Muscle of leg (tissue), 11 donors: Measurements from ENCODE around the gene CAP2. TPM values are rescaled to one million over a fixed set of nuclear protein-coding genes. Genes with fewer than 3 reads are reported as not detected.
"Not testable (repeated sequence)": the region's sequence is repeated elsewhere in the genome, so short reads cannot be mapped to it uniquely, and the experiment has no call there.

Experiments
- DNase-seq: peaks from one replicate; pipeline ENCODE4 v3.0.0; 2013
- H3K27ac ChIP-seq: one replicate; pipeline ENCODE4 v1.5.1; 2013; ENCODE audit warnings: mild to moderate bottlenecking, low read length, control low read depth
- H3K27me3 ChIP-seq: one replicate; pipeline ENCODE4 v1.6.1; 2013; ENCODE audit warnings: low read length; ENCODE audit not compliant: control insufficient read depth, insufficient read depth
- H3K36me3 ChIP-seq: one replicate; pipeline ENCODE4 v1.6.1; 2013; ENCODE audit warnings: low read length; ENCODE audit not compliant: control insufficient read depth, insufficient read depth
- H3K4me1 ChIP-seq: one replicate; pipeline ENCODE4 v1.6.1; 2013; ENCODE audit warnings: low read length; ENCODE audit not compliant: control insufficient read depth, insufficient read depth
- H3K4me3 ChIP-seq: one replicate; pipeline ENCODE4 v1.5.1; 2013; ENCODE audit warnings: low read length, control low read depth
- H3K9me3 ChIP-seq: replicated peaks from 2 replicates; pipeline ENCODE4 v1.6.1; 2013; ENCODE audit warnings: low read depth, low read length; ENCODE audit not compliant: control insufficient read depth
- WGBS: methylation state at CpG from one replicate; pipeline ENCODE4 v1.1.5; 2013; ENCODE audit warnings: missing lambda C conversion rate; ENCODE audit not compliant: insufficient coverage; 5-methylcytosine and 5-hydroxymethylcytosine counted together
- polyA plus RNA-seq, 8 donors: library from polyadenylated mRNA; unstranded; fragments of 120-200 nt; gene quantifications; one replicate each; pipeline versions ENCODE4 v1.2.1 to v1.2.3, GENCODE V29; 2013; ENCODE audit warnings: inconsistent platforms in 1 of 8, low replicate concordance in 1 of 8; ENCODE audit not compliant: insufficient read length in 8 of 8, insufficient read depth in 1 of 8
- total RNA-seq: library from RNA; stranded (reverse); fragments of 120-200 nt; gene quantifications from one replicate; pipeline ENCODE4 v1.2.4, GENCODE V29; 2013

The CAP2 gene
- total and polyA plus RNA-seq, 9 donors: 56.3 to 201 (median 148) TPM

DNA sequence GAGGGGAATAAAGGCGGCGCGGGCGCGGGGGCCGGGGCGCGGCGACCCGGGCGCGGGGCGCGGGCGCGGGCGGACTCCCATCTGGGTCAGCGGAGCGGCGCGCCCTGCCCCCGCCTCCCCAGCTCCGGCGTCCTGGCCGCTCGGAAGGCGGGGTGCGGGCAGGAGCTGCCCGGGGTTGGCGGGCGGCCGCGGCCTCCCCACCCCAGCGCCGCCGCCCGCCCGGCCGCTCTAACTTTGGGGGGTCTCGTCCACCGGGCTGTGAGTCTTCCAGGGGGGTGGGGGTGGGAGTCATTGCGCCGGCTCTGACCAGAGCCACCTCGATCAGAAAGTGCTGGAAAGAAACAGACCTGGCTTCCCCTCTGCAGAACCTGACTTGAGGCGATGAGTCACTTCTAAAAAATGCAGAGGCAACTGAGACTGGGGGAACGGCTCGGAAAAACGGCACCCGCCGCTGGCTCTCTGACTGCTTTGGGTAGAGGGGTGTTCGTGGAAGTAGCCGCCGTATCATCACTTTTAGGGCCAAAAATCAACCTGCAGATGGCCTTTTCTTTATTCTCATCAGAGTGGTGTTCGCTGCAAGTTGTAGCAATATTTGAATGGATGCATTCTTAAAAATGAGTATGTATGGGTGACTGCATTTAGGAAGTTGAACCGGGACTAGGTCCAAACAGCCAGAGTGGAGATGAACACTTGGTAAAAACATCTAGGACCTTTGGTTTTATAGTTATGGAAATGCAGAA is 667 bp downstream of the CAP2 start:
- Histone ChIP-seq H3K9me3 (no peaks in the 10 kb centered on the region), H3K4me3 (peak overlapping the region; percentile 57), H3K4me1 (peaks cover 3% of the 10 kb centered on the region), H3K27me3 (no peaks in the 10 kb centered on the region), H3K36me3 (peaks cover 4% of the 10 kb centered on the region), H3K27ac (peak overlapping the region; percentile 81)
- under 1% methylated on average over 48 of the region's 55 CpGs for WGBS
- DNase-seq: peak; percentile 87

DNA sequence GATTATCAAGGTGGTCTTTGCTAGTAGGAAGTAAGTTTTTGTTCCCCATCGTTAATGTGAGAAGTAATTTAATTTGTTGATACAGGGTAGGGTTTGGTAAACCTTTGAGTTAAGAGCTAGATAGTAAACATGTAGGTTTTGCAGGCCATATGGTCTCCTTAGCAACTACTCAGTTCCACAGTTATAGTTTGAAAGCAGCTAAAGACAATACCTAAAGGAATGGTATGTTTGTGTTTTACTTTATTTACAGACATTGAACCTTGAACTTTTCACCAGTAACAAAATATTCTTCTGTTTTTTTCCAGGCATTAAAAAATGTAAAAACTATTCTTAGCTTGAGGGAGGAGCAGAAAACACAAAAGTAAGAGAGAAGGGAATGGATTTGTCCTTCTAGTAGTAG is 1.7 kb downstream of the CAP2 start:
- Histone ChIP-seq H3K27ac (peak overlapping the region; percentile 81), H3K4me3 (peak overlapping the region; percentile 52), H3K36me3 (peaks cover 4% of the 10 kb centered on the region), H3K4me1 (peaks cover 3% of the 10 kb centered on the region), H3K9me3 (no peaks in the 10 kb centered on the region), H3K27me3 (no peaks in the 10 kb centered on the region)
- WGBS: no CpG with 5 or more reads among the region's 1 CpG
- DNase-seq: no peak

DNA sequence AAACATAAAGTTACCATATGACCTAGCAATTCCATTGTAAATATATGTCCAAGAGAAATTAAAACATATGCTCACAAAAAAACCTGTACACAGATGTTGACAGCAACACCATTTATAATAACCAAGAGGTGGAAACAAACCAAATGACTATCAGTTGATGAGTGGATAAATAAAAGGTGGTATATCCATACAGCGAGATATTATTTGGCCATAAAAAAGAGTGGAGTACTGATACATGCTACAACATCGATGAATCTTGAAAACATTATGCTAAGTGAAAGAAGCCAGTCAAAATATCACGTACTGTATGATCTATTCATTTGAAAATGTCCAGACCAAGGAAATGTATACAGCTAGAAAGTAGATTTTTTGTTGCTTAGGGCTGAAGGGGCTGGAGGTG is 2.9 kb downstream of the CAP2 start:
- no peaks in the 10 kb centered on the region for H3K9me3 ChIP-seq
- 100% methylated on average over 2 of the region's 3 CpGs for WGBS
- H3K4me3 ChIP-seq: no peak overlapping the region
- DNase-seq: no peak
- H3K27ac ChIP-seq: no peak overlapping the region
- peaks cover 4% of the 10 kb centered on the region for H3K36me3 ChIP-seq
- no peaks in the 10 kb centered on the region for H3K27me3 ChIP-seq
- peaks cover 3% of the 10 kb centered on the region for H3K4me1 ChIP-seq

- Histone ChIP-seq H3K4me3 (no peak overlapping the region), H3K36me3 (peaks cover 4% of the 10 kb centered on the region), H3K4me1 (peaks cover 3% of the 10 kb centered on the region), H3K27ac (no peak overlapping the region), H3K9me3 (no peaks in the 10 kb centered on the region), H3K27me3 (no peaks in the 10 kb centered on the region)
- WGBS: no CpG with 5 or more reads among the region's 3 CpGs
- DNase-seq: peak; percentile 33
Measured at GRCh38 chr6:17397764-17398194, 4.4 kb downstream of the CAP2 start.

DNA sequence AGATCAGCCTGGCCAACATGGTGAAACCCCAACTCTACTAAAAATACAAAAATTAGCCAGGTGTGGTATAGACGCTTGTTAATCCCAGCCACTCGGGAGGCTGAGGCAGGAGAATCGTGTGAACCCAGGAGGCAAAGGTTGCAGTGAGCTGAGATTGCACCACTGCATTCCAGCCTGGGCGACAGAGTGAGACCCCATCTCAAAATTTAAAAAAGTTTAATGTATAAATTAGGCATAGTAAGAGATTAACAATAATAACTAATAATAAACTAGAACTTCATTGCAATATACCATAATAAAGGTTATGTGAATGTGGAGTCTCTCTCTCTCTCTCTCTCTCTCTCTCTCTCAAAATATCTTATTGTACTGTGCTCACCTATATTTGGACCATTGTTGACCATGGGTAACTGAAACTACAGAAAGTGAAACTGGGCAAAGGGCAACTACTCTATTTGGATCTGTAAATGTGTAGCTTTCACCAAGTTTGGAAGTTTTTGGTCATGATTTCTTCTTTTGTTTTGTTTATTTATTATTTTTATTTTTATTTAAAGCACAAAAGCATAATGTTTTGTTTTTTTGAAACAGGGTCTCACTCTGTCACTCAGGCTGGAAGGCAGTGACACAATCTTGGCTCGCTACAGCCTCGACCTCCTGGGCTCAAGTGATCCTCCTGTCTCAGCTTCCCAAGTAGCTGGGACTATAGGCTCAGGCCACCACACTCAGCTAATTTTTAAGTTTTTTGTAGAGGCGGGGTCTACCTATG is 12.0 kb downstream of the CAP2 start:
- H3K36me3 ChIP-seq, DNase-seq, H3K27me3 ChIP-seq, H3K4me1 ChIP-seq, H3K27ac ChIP-seq, H3K4me3 ChIP-seq, H3K9me3 ChIP-seq: not testable (repeated sequence)
- WGBS: 96% methylated on average over 3 of the region's 7 CpGs

DNA sequence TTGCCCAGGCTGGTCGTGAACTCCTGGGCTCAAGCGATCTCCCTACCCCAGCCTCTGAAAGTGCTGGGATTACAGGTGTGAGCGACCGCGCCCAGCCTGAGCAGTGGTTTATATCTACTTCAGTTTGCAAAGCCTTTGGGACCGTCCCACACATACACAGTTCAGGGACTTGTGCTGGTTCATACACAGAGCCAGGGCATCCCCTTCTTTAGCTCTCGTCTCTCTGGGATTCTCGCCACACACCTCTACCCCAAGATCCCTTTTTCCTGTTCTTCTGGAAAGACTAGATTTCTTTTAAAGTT is 12.5 kb downstream of the CAP2 start:
- H3K27ac ChIP-seq: no peak overlapping the region

DNA sequence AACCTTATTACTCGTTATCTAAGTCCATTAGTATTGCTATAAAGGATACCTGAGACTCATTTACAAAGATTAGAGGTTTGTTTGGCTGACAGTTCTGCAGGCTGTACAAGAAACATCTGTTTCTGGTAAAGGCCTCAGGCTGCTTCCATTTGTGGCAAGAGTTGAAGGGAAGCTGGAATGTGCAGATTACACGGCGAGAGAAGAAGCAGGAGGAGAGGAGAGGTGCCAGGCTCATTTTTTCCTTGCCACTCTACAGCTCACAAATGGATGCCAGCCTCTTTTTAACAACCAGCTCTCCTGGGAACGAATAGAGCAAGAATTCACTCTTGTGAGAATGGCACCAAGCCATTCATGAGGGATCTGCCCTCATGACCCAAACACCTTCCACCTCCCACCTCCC is 14.7 kb downstream of the CAP2 start:
- WGBS: 70% methylated on average over 1 of the region's 4 CpGs
- peaks cover 6% of the 10 kb centered on the region for H3K4me1 ChIP-seq
- DNase-seq: no peak
- H3K9me3 ChIP-seq: no peaks in the 10 kb centered on the region
- no peaks in the 10 kb centered on the region for H3K27me3 ChIP-seq
- no peak overlapping the region for H3K27ac ChIP-seq
- H3K36me3 ChIP-seq: peaks cover 3% of the 10 kb centered on the region
- no peak overlapping the region for H3K4me3 ChIP-seq

More for the DNA sequence above, 12.5 kb downstream of the CAP2 start:
- no peaks in the 10 kb centered on the region for H3K9me3 ChIP-seq
- WGBS: 96% methylated on average over 6 of the region's 8 CpGs
- H3K36me3 ChIP-seq: peaks cover 3% of the 10 kb centered on the region
- no peak overlapping the region for H3K4me3 ChIP-seq
- no peak for DNase-seq
- no peaks in the 10 kb centered on the region for H3K27me3 ChIP-seq
- no peaks in the 10 kb centered on the region for H3K4me1 ChIP-seq

DNA sequence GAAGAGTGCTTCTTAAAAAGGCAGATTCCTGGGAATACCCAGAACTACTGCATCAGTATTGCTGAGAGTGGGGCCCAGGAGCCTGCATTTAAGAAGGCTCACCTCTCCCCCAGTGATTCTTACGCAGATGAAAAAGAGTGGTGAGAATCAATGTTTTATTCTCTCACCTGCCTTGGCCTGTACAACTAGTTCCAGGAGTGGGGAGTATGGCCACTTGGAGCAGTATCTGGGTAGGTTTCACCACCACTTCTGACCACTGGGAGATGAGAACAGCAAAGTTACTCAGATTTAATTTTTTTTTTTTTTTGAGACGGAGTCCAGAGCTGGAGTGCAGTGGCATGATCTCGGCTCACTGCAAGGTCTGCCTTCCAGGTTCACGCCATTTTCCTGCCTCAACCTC is 16.9 kb downstream of the CAP2 start:
- Histone ChIP-seq H3K27ac (no peak overlapping the region), H3K4me1 (peaks cover 6% of the 10 kb centered on the region), H3K4me3 (no peak overlapping the region), H3K9me3 (no peaks in the 10 kb centered on the region), H3K36me3 (peaks cover 3% of the 10 kb centered on the region), H3K27me3 (no peaks in the 10 kb centered on the region)
- no peak for DNase-seq
- no CpG with 5 or more reads among the region's 4 CpGs for WGBS

GRCh38 chr6:17413313-17413750 is 19.9 kb downstream of the CAP2 start:
- 88% methylated on average over 1 of the region's 5 CpGs for WGBS
- H3K4me3 ChIP-seq: no peak overlapping the region
- no peak for DNase-seq
- no peaks in the 10 kb centered on the region for H3K9me3 ChIP-seq
- no peaks in the 10 kb centered on the region for H3K36me3 ChIP-seq
- H3K4me1 ChIP-seq: peaks cover 21% of the 10 kb centered on the region
- H3K27me3 ChIP-seq: no peaks in the 10 kb centered on the region
- H3K27ac ChIP-seq: no peak overlapping the region

- not testable (repeated sequence) for H3K9me3 ChIP-seq, H3K4me3 ChIP-seq, H3K36me3 ChIP-seq, H3K27ac ChIP-seq, DNase-seq, H3K27me3 ChIP-seq
- no CpG with 5 or more reads among the region's 1 CpG for WGBS
- peaks cover 31% of the 10 kb centered on the region for H3K4me1 ChIP-seq
Measured at GRCh38 chr6:17414395-17414794, 21.0 kb downstream of the CAP2 start.
